Measurements from ENCODE around the gene C4BPB.
A peak's percentile ranks its signal among the peaks of the same experiment; 100 is the strongest.

Gene C4BPB

DNA sequence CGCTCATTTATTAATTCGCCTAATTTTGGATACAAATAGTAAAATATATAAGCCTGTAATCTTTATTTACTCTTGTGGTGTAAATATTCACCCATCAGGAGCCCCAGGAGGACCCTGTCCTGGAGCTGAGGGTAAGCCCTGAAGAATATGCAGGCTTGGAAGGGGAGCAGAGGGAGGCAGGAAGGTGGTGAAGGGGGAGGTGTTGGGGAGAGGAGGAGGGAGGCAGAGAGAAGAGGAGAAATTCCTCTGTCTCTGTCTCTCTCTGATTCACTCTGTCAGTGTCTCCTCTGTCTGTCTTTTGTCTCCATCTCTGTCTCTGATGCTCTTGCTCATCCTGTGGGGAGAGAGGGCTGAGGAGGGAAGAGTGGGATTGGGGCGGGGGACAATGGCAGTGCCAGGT is 2.8 kb upstream of the C4BPB start:
- DNase-seq (ENCODE audit: low read depth), result peak; percentile 26

DNA sequence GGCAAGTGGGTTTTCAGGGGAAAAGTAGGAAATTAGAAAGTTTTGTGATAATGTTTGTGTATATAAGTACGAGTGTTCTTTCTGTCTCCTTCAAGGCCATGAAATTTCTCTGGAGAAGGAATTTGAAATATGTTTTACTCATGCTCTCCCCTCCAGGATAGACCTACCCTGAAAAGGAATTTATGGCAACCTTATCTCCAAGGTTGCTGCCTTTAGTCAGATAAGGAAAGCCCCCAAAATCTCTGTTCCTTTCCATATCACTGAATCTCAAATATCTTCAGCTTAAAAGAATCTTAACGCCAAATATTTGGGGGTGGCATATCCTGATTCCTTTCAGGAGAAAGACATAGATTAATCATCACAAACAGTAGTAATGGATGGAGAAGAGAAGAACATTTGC is 499 bp upstream of the C4BPB start:
- DNase-seq (ENCODE audit: low read depth), result peak; percentile 87

DNA sequence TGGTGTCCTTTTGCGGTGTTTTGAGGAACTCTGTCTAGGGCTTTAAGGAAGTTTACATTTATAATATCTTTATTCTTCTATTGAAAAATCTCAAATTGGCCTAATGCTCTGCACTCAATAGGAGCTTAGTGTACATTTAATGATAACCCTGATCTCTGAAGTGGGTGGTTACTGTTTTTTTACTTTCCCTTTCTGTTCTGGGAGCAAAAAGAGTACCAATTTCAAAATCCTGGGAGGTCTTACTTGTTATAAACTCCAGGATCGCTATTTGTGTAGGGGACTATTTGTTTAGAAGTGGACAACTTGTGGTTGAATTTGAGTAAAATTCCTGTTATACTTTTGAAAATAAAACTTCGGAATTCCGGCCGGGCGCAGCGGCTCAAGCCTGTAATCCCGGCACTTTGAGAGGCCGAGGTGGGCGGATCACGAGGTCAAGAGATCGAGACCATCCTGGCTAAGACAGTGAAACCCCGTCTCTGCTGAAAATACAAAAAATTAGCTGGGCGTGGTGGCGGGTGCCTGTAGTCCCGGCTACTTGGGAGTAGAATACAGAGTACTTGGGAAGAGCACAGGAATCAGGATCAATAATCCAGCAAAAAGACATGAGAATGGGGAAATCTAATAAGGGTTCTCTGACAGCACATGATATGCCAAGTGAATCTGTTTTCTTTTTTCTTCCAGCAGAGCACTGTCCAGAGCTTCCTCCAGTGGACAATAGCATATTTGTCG is 1.1 kb downstream of the C4BPB start:
- no peak for DNase-seq (ENCODE audit: low read depth)

DNA sequence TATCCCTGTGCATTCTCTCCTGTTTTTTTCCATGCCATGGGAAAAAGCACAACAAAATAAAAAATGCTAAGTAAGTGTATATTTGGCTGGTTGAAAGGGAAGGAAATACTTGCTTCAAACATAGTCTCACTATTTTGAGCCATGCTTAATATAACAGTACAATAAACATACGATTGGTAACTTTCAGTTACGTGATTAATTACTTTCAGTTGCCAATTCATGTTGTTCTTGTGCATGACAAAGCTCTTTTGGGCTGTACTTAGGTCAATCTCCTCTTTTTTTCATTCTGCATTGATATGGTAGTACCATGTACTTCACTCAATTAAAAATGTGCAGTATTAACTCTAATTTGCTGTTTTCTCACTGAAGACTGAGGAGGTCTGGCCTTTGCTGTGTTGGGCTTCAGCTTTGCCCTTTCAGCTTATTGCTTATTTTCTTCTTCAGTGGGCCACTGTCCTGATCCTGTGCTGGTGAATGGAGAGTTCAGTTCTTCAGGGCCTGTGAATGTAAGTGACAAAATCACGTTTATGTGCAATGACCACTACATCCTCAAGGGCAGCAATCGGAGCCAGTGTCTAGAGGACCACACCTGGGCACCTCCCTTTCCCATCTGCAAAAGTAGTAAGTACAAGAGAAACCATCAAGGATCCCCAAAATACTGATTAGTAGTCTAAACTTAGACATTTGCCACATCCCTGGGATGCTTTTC is 2.7 kb downstream of the C4BPB start:
- DNase-seq (ENCODE audit: low read depth), result no peak

DNA sequence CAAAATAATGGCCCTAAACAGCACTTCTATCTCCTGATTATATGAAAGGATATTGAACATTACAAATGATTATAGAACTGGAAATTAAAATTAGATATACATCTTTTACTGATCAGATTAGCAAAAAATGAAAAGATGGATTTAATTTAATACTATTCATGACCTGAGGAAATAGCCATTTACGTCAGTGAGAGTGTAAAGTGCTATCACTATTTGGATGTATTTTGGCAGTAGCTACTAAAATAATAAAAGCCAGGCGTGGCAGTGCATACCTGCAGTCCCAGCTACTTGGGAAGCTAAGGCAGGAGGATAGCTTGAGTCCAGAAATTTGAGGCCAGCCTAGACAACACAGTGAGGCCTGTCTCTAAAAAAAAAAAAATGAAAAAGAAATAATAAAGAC is 5.3 kb downstream of the C4BPB start:
- no peak for DNase-seq (ENCODE audit: low read depth)

DNA sequence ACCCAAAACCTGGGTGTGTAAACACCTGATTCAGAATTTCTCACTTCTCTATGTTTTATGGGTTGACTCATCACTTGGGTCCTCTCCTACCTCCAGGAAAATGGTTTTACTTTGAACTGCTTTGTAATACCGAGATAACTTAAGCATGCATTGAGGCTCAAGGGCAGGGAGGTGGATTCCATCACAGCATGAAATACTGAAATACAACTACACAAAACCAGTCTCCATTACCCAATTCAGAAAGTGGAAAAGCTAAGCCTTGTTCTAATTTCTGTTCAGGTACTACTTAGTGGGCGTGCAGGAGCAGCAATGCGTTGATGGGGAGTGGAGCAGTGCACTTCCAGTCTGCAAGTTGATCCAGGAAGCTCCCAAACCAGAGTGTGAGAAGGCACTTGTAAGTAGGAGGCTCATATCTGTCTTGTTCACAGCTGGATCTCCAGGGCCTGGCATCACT is 9.2 kb downstream of the C4BPB start:
- DNase-seq (ENCODE audit: low read depth), result peak; percentile 61

DNA sequence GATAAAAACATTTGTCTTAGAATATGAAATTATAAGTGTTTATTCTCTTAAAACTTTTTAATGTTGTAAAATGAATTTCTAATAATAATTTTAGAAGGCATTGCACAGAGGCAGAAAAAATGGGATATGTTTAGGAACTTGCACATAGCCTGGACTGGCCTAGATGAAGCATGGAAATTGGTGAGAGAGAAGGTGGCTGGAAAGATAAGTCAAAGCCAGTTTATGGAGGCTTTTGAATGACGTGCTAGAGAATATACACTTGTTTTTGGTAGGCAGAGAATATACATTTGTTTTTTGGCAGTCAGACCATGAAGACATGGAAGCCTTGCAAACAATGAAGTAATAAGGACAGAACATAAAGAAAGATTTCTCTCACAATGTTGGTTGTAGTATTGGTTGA is 13.1 kb downstream of the C4BPB start:
- DNase-seq (ENCODE audit: low read depth), result no peak

DNA sequence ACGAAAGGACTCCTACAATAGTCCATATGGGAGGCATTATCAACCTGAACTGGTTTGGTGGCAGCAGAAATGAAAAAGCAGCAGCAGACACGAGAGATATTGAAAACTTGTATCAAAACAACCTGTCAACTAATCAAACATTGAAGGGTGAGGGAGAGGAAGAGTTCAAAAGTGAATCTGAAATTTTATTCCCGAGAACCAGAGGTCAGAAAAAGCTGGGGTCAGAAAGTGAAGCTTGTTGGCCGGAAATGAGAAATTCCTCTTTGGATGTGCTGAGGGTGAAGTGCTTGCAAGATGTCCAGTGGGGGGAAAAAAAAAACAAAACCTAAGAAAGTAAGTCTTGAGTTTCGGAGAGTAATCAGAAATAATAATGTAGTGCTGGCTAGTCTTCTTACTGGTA is 13.5 kb downstream of the C4BPB start:
- DNase-seq (ENCODE audit: low read depth), result no peak

DNA sequence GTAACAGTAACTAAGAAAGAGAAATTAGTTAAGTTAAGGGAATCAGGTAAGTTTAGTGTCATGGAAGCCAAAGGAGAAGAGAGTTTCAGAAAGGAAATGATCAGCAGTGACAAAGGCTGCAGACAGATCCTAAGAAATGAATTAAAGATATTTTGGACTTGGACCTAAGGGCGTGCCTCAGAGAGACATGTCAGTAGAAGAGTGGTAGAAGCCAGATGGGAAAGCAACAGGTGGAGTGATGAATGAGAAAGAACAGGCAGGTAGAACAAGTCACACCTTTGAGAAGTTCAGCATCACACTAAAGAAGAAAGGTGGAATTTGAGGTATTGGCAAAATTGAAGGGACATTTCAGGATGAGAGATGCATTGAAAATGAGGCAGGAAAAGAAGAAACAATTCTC is 14.0 kb downstream of the C4BPB start:
- no peak for DNase-seq (ENCODE audit: low read depth)

DNA sequence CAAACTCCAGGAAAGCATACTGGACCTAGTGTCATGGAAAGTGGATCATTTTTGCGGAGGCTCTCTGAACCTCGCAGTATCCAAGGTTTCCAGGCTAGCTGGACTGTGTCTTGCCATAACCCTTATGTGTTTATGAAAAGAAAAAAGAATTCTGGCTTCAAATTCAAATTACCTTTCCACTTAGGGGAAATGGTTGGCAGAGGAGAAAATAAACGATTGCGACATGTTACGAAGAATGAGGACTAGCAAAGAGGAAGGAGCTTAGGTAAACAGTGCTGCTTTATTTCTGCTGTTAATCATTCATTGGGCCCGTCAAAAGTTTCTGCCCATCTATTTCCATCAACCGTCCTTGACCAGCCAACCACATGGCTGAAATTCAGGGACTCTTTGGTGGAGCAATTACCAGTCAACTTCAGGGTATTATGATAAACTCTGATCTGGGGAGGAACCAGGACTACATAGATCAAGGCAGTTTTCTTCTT is 15.3 kb downstream of the C4BPB start, which contains the start of gene C4BPA:
Gene C4BPA (plus strand): TSS at position 342 of the 482 bp plus-strand sequence. CDS start 8,793 bp downstream, outside the sequence.
- peak; percentile 82 for DNase-seq (ENCODE audit: low read depth)

DNA sequence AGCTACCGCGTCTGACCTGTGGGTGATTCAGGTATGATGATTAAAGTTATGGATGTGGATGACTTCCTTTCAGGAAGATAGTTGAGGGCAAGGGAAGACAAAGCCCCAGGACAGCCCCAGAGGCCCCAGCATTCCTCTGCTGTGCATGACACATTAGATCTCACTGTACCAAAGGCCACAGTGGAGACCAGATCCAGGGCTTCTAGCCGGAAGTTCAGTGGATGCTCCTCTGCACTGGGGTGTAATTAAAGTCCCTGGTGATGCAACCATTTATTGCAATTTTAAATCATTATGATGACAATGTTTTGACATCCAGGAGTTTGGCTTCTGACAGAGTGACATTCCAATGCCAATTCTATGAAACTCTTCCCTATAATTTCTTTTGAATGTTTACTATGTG is 20.3 kb downstream of the C4BPB start:
- peak; percentile 35 for DNase-seq (ENCODE audit: low read depth)

DNA sequence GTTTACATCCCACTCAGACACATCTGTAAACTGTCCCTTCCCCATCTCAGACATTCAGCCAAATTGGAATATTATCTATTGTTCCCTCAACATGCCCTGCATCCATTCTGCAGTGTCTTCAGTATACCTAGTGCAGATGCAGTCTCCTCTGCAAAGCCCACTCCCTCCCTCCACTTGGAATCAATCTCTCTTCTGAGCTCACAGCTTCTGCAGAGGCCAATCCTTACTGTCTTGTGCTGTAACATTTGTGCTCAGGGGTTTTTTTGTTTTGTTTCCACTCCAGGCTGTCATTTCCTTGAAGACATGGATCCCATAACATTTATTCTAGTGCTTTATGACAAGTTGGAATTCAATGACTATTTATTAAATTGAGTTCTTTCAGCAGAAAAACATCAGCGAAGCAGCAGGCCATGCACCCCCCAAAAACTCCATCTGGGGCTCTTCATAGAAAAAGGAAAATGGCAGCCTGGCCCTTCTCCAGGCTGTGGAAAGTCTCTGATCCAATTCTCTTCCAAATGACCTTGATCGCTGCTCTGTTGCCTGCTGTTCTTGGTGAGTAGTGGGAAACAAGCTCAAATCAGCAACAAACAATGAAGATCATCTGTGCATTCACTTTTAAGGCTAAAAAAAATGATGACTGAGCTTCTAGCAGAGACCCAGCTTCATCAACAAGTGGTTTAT is 24.1 kb downstream of the C4BPB start:
- no peak for DNase-seq (ENCODE audit: low read depth)

DNA sequence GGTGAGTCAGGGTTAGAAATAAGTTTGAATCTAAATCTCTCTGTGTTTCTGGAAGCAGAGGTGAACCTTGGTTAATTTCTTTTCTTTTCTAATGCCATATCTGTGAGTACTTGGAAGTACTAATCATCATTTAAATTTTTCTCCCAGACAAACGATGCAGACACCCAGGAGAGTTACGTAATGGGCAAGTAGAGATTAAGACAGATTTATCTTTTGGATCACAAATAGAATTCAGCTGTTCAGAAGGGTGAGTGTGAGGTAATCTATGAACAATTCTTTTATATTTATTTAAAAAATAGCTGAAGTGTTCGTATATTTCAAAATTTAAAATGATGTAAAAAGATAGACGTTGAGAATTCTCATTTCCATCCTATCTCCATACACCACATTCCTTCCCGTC is 26.6 kb downstream of the C4BPB start:
- DNase-seq (ENCODE audit: low read depth), result peak; percentile 77

DNA sequence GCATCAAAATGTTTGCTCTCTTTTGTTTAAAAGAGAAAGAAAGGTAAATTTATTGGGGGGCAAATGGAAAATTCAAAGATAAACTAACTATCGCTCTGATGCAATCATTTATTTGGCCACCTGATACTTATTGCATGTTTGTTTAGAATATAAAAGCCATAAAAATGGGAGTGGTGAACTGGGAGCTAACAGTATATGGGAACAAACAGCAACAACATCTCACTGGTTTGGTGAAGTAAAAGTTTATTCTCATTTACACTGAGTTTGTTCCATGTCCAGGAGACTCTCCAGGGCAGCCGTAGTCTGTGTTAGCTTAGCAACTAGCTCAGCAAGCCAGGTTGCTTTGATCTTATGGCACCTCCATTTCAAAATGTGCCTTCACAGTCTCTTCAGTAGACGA is 35.7 kb downstream of the C4BPB start:
- no peak for DNase-seq (ENCODE audit: low read depth)

DNA sequence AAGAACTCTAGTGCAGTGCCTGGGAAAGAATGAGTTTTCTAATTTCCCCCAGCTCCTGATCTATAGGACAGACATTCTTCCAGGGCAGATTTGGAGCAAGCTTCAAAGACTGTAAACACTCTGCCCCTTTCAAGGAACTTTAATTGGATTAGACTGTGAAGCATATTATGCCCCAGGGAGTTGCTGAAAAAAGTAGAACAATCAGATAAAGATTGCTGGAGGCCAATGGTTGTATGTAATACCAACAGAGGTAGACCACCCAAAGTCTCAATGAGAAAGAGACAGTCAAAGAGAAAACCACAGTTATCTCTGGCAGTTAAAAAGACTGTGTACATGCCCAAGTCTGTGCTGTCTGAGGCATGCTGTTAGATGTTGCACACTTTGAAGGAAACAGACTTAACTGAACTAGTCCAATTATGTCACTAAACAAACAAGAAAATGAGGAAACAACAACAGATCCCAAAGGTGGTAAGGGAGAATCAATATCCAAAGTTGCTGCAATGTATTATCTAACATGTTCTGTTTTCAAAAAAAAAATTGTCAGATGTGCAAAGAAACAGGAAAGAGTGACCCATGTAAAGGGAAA is 39.8 kb downstream of the C4BPB start:
- DNase-seq (ENCODE audit: low read depth), result no peak

DNA sequence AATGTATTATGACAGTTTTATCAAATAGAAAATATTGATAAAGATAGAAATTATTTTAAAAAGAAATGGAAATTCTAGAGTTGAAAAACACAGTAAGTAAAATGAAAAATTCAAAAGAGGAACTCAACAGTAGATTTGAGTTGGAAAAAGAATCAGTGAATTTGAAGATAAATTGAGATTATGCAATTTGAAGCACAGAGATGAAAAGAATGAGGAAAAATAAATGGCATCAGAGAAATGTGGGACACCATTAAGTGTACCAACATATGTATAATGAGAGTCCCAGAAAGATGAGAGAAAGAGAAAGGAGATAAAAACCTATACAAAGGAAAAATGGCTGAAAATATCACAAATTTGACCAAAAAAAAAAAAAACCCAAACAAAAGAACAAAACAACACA is 40.4 kb downstream of the C4BPB start:
- DNase-seq (ENCODE audit: low read depth), result no peak

DNA sequence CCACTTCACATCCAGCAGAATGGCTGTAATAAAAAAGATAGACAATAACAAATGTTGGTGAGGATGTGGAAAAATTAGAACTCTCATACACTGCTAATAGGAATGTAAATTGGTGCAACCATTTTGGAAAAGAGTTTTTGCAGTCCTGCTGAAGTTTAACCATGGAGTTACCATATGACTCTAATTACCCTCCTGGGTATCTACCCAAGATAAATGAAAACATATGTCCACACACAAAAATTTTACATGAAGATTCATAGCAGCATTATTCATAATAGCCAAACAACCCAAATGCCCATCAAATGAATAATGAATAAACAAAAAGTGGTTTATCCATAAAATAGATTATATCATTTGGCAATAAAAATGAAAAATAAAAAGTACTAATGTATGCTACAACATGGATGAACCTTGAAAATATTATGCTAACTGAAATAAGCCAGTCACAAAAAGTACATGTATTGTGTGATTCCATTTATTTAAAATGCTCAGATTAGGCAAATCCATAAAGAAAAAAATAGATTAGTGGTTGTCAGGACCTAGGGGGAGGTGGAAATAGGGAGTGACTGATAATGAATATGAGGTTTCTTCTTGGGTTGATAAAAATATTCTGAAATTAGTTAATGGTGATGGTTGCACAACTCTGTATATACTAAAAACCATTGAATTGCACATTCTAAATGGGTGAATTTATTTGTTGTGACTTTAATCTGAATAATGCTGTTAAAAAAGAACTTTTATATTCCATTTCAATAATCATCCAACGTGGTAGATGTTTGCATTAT is 41.8 kb downstream of the C4BPB start:
- DNase-seq (ENCODE audit: low read depth), result peak; percentile 41

DNA sequence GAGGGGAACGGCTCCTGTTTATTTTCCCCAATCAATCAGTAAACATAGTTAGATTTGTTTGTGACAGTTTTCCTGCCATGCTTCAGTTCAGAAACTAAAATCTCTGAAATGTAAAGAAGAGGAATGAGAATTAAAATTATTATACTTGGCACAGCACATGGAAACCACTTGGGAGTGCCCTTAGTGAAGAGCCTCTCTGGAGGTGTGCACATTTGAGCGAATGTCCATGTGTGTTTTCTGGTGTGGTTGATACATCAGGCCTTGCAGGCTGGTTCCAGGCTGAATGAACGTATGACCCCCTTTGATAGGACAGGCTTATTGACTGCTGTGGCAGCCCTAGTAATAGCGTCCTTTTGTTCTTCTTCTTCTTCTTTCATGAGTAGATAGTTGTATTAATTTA is 42.5 kb downstream of the C4BPB start:
- DNase-seq (ENCODE audit: low read depth), result no peak

DNA sequence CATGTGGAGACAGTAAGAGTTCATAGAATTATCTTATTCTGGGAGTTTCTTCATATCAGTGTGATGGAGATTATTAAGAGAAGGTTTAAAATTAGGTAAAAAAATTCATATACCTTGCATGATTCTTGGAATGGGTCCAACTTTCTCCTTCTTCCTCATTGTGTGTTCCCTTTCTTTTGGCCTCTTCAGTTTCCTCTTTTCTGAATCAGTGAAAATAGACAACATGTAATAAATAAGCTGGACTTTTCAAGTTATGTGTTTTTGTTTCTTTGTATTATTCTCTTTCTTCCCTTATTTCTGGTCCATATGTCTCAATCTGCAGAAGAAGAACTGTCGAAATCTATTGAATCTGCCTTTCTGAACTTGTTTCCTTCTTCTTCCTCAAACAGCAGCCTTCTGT is 45.9 kb downstream of the C4BPB start:
- DNase-seq (ENCODE audit: low read depth), result no peak

DNA sequence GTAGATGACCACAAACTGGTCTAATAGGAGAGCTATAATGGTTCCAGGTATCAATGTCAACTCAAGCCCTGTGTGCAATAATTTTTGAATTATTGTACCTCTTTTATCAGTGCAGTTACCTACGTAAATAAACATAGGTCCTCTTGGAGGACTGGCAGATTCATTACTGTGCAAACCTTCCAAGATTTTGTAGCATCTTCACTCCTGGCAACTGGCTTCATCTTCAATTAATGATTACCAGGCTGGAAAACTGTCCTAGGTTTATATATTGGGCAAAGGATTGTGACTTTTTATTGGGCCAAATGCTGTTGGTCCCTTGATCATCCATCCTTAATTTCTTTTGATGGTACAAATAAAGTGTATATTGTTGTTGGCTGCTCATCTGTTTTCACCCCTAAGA is 51.0 kb downstream of the C4BPB start:
- no peak for DNase-seq (ENCODE audit: low read depth)

DNA sequence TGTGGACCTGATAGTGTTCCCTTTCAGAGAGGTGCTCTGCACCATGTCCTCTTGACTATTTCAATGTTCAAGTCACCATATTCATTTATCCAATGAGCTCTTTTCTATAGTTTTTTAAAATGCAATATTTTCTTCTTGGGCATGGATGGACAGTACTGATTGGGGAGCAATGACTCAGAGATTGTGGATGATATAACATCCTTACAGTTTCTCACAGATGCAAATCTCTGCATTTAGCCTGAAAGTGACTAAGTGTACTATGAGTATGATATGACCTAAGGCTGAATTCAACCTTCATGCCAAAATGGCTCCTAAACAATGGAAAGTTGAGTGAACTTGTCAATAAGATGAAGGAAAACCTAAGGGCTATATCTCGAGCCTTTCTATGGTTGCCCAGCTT is 51.9 kb downstream of the C4BPB start:
- DNase-seq (ENCODE audit: low read depth), result peak; percentile 38

Data from amniotic epithelial cell (primary cell).